H1 (cell line): ENCODE results near the gene RETSAT. TPM values are rescaled to one million over a fixed set of nuclear protein-coding genes. Genes with fewer than 3 reads are reported as not detected.

ENCODE experiments used
- CTCF ChIA-PET: fragments of 300-600 bp; sonication (Branson Sonifier 250); formaldehyde crosslinking; loops from one replicate; lab custom pipeline; 2021; ENCODE audit not compliant: partially characterized antibody; lab: Charles Lee
- POLR2A ChIA-PET: fragments of 300-600 bp; sonication (Branson Sonifier 250); formaldehyde crosslinking; loops from one replicate; lab custom pipeline; 2021; ENCODE audit warnings: inconsistent platforms; ENCODE audit not compliant: partially characterized antibody; lab: Charles Lee
- DNase-seq, 2 experiments: peaks; one replicate each; pipeline versions ENCODE4 v3.0.0 to v3.0.0-alpha.2; 2010 to 2022; ENCODE audit warnings: low spot score in 2 of 2, low read depth in 1 of 2, mixed read lengths in 1 of 2
- FAIRE-seq: peaks from 2 replicates; lab custom pipeline; 2011; peaks lifted over from hg19 to GRCh38; lab: Jason Lieb, UNC
- H2AFZ ChIP-seq: 2 replicates; pipeline ENCODE4 v1.8.1; 2012; ENCODE audit warnings: low read length, inconsistent platforms
- H2AK5ac ChIP-seq: 2 replicates; pipeline ENCODE4 v1.6.1; 2013; ENCODE audit warnings: low read depth, low read length
- H2BK120ac ChIP-seq: replicated peaks from 2 replicates; pipeline ENCODE3; 2013; ENCODE audit warnings: low read depth, low read length, inconsistent platforms
- H2BK12ac ChIP-seq: 2 replicates; pipeline ENCODE4 v1.6.1; 2013; ENCODE audit warnings: low read depth, low read length
- H2BK15ac ChIP-seq: 2 replicates; pipeline ENCODE4 v1.6.1; 2013; ENCODE audit warnings: low read length
- H2BK20ac ChIP-seq: 2 replicates; pipeline ENCODE4 v1.6.1; 2013; ENCODE audit warnings: low read length
- H2BK5ac ChIP-seq: 2 replicates; pipeline ENCODE4 v1.6.1; 2013; ENCODE audit warnings: low read depth, low read length
- H3K14ac ChIP-seq: 2 replicates; pipeline ENCODE4 v1.6.1; 2013; ENCODE audit warnings: inconsistent platforms; ENCODE audit not compliant: insufficient read length
- H3K18ac ChIP-seq: 2 replicates; pipeline ENCODE4 v1.6.1; 2013; ENCODE audit warnings: low read length; ENCODE audit errors: extremely low read depth
- H3K23ac ChIP-seq: 2 replicates; pipeline ENCODE4 v1.6.1; 2013; ENCODE audit warnings: inconsistent platforms; ENCODE audit not compliant: insufficient read length
- H3K23me2 ChIP-seq: 2 replicates; pipeline ENCODE4 v1.6.1; 2013; ENCODE audit warnings: low read depth, low read length
- H3K27ac ChIP-seq: 2 replicates; pipeline ENCODE4 v1.6.1; 2011; ENCODE audit warnings: low read depth, low read length, inconsistent platforms
- H3K27me3 ChIP-seq, 4 experiments: replicated peaks in 1 of 4; 1 replicate in 1 of 4; 2 replicates in 3 of 4; pipeline versions ENCODE4 v1.6.1 to v1.8.1; 2011 to 2013; ENCODE audit warnings: low read length in 3 of 4, mild to moderate bottlenecking in 3 of 4, inconsistent platforms in 2 of 4, mixed read lengths in 2 of 4, moderate library complexity in 1 of 4; ENCODE audit not compliant: control insufficient read depth in 3 of 4, insufficient read depth in 3 of 4; ENCODE audit errors: extremely low read depth in 1 of 4
- H3K36me3 ChIP-seq, 4 experiments: 2 replicates each; pipeline versions ENCODE4 v1.6.1 to v1.8.1; 2011 to 2013; ENCODE audit warnings: mild to moderate bottlenecking in 4 of 4, low read length in 3 of 4, moderate library complexity in 2 of 4, control low read depth in 1 of 4, inconsistent platforms in 1 of 4; ENCODE audit not compliant: insufficient read depth in 4 of 4, control insufficient read depth in 2 of 4
- H3K4ac ChIP-seq: replicated peaks from 2 replicates; pipeline ENCODE3; 2013; ENCODE audit warnings: low read length, low read depth, mixed read lengths, inconsistent platforms; ENCODE audit not compliant: insufficient read length
- H3K4me1 ChIP-seq, 4 experiments: replicated peaks in 1 of 4; 1 replicate in 1 of 4; 2 replicates in 3 of 4; pipeline versions ENCODE4 v1.6.1 to v1.8.1; 2011 to 2013; ENCODE audit warnings: low read length in 3 of 4, inconsistent platforms in 2 of 4, mixed read lengths in 1 of 4; ENCODE audit not compliant: insufficient read depth in 4 of 4, control insufficient read depth in 3 of 4
- H3K4me2 ChIP-seq, 2 experiments: 2 replicates each; pipeline versions ENCODE4 v1.6.1 to v1.8.1; 2011 to 2013; ENCODE audit warnings: low read depth in 2 of 2, low read length in 2 of 2, control low read depth in 1 of 2, inconsistent platforms in 1 of 2, mild to moderate bottlenecking in 1 of 2; ENCODE audit not compliant: insufficient read depth in 1 of 2
- H3K4me3 ChIP-seq, 4 experiments: fragments of 200-600, 300-600 bp in 1 of 4; sonication (generic), shearing (Covaris generic), sonication (Bioruptor Twin) in 1 of 4; 2 replicates each; pipeline versions ENCODE4 v1.5.1 to v1.8.1; 2011 to 2016; ENCODE audit warnings: low read length in 4 of 4, low read depth in 3 of 4, control low read depth in 2 of 4, inconsistent platforms in 2 of 4, mild to moderate bottlenecking in 2 of 4, mixed read lengths in 1 of 4, moderate library complexity in 1 of 4; ENCODE audit not compliant: insufficient read depth in 2 of 4; ENCODE audit errors: extremely low read depth in 1 of 4
- H3K56ac ChIP-seq: replicated peaks from 2 replicates; pipeline ENCODE3; 2013; ENCODE audit warnings: low read depth, mild to moderate bottlenecking, mixed read lengths, low read length, inconsistent platforms; ENCODE audit not compliant: insufficient read length
- H3K79me1 ChIP-seq: 2 replicates; pipeline ENCODE4 v1.6.1; 2013; ENCODE audit warnings: low read depth, low read length, control low read depth
- H3K79me2 ChIP-seq, 2 experiments: 2 replicates each; pipeline versions ENCODE4 v1.6.1 to v1.8.1; 2012 to 2013; ENCODE audit warnings: low read length in 2 of 2, mild to moderate bottlenecking in 2 of 2, inconsistent platforms in 1 of 2; ENCODE audit not compliant: insufficient read depth in 2 of 2, control insufficient read depth in 1 of 2
- H3K9ac ChIP-seq, 4 experiments: replicated peaks in 1 of 4; 1 replicate in 1 of 4; 2 replicates in 3 of 4; pipeline versions ENCODE4 v1.6.1 to v1.8.1; 2011 to 2013; ENCODE audit warnings: low read depth in 3 of 4, low read length in 3 of 4, control low read depth in 2 of 4, mild to moderate bottlenecking in 2 of 4, moderate library complexity in 2 of 4, inconsistent platforms in 1 of 4; ENCODE audit errors: extremely low read depth in 1 of 4
- H3K9me3 ChIP-seq, 2 experiments: 2 replicates each; pipeline versions ENCODE4 v1.6.1 to v1.8.1; 2012 to 2013; ENCODE audit warnings: mild to moderate bottlenecking in 2 of 2, moderate library complexity in 2 of 2, control low read depth in 1 of 2, inconsistent platforms in 1 of 2, low read depth in 1 of 2, low read length in 1 of 2, mixed read lengths in 1 of 2; ENCODE audit not compliant: insufficient read depth in 2 of 2
- H4K20me1 ChIP-seq, 2 experiments: replicated peaks in 1 of 2; 2 replicates each; pipeline versions ENCODE3 to v1.8.1; 2011 to 2013; ENCODE audit warnings: inconsistent platforms in 2 of 2, low read length in 2 of 2, mild to moderate bottlenecking in 1 of 2; ENCODE audit not compliant: insufficient read depth in 2 of 2, control insufficient read depth in 1 of 2
- H4K5ac ChIP-seq: 2 replicates; pipeline ENCODE4 v1.6.1; 2013; ENCODE audit warnings: low read length, low read depth, mixed read lengths, inconsistent platforms; ENCODE audit not compliant: insufficient read length
- H4K8ac ChIP-seq: 2 replicates; pipeline ENCODE4 v1.8.0; 2013; ENCODE audit warnings: mild to moderate bottlenecking, moderate library complexity, low read length, inconsistent platforms; ENCODE audit not compliant: insufficient read depth; ENCODE audit errors: extremely low read depth
- H4K91ac ChIP-seq: replicated peaks from 2 replicates; pipeline ENCODE3; 2013; ENCODE audit warnings: low read length, mixed read lengths, inconsistent platforms; ENCODE audit not compliant: insufficient read length
- CHD1 ChIP-seq: IDR thresholded peaks from 2 replicates; pipeline ENCODE4 v1.6.1; 2012; ENCODE audit warnings: low read depth, low read length, improper control_type of control experiment
- EGR1 ChIP-seq: IDR thresholded peaks from 2 replicates; pipeline ENCODE4 v1.6.1; 2011; ENCODE audit warnings: low read depth, low read length, borderline replicate concordance
- FOSL1 ChIP-seq: IDR thresholded peaks from 2 replicates; pipeline ENCODE4 v1.6.1; 2011; ENCODE audit warnings: mild to moderate bottlenecking, low read depth, low read length, moderate library complexity; ENCODE audit not compliant: insufficient read depth
- GTF2F1 ChIP-seq: IDR thresholded peaks from 2 replicates; pipeline ENCODE4 v1.6.1; 2012; ENCODE audit warnings: low read depth, low read length, improper control_type of control experiment, borderline replicate concordance
- JUN ChIP-seq: IDR thresholded peaks from 2 replicates; pipeline ENCODE4 v1.6.1; 2011; ENCODE audit warnings: low read depth, mild to moderate bottlenecking, improper control_type of control experiment, low read length
- MAFK ChIP-seq: IDR thresholded peaks from 2 replicates; pipeline ENCODE4 v1.6.1; 2012; ENCODE audit warnings: low read depth, mild to moderate bottlenecking, improper control_type of control experiment, low read length
- RFX5 ChIP-seq: IDR thresholded peaks from 2 replicates; pipeline ENCODE4 v1.6.1; 2011; ENCODE audit warnings: low read depth, low read length, improper control_type of control experiment, borderline replicate concordance
- SIRT6 ChIP-seq: IDR thresholded peaks from one replicate; pipeline ENCODE4 v1.7.1; 2012; ENCODE audit warnings: low read length, inconsistent platforms
- SP2 ChIP-seq: IDR thresholded peaks from 2 replicates; pipeline ENCODE4 v1.6.1; 2012; ENCODE audit warnings: mild to moderate bottlenecking, low read length, inconsistent platforms
- TEAD4 ChIP-seq: IDR thresholded peaks from 2 replicates; pipeline ENCODE4 v1.6.1; 2012; ENCODE audit warnings: low read depth, low read length, inconsistent platforms, mixed read lengths
- USF2 ChIP-seq: IDR thresholded peaks from 2 replicates; pipeline ENCODE4 v1.6.1; 2011; ENCODE audit warnings: low read length, improper control_type of control experiment
- WGBS, 2 experiments: shearing (Covaris generic) in 1 of 2; methylation state at CpG; one replicate each; pipeline versions ENCODE4 v1.1.6 to v1.1.7; 2013 to 2015; ENCODE audit warnings: low lambda C conversion rate in 2 of 2, mixed read lengths in 2 of 2, inconsistent platforms in 1 of 2, low coverage in 1 of 2, missing lambda C conversion rate in 1 of 2; ENCODE audit not compliant: insufficient replicate concordance in 2 of 2, insufficient coverage in 1 of 2, insufficient read length in 1 of 2; ENCODE audit errors: extremely low coverage in 1 of 2, missing lambda C conversion rate in 1 of 2; 5-methylcytosine and 5-hydroxymethylcytosine counted together
- polyA plus RNA-seq, 7 experiments: library from polyadenylated mRNA; depleted of rRNA in 3 of 7; stranded (reverse) in 5 of 7; unstranded in 2 of 7; fragments of >200 nt in 5 of 7; fragments of 200-250 nt in 2 of 7; gene quantifications; 1 replicate in 5 of 7; 2 replicates in 1 of 7; 4 replicates in 1 of 7; pipeline versions ENCODE4 v1.2.1 to v1.2.3, GENCODE V29; 2011 to 2013; ENCODE audit warnings: missing spikeins in 2 of 7, mixed read lengths in 2 of 7
- total RNA-seq: library from RNA; stranded (reverse); fragmentation: NEBNext Ultra II Directional; extraction: Animal tissue kit (Norgen Biotek cat#: 25700); gene quantifications from 2 replicates; pipeline ENCODE4 v1.2.1, GENCODE V29; 2021

Gene RETSAT
- total and polyA plus RNA-seq, 2 of the 8 experiments (the other 6 are each of a cell fraction or from before 2014, with no cell fraction given), result 15.8 to 16.7 TPM

GRCh38 chr2:85309699-85310321 is 44.5 kb downstream of the RETSAT start:
- H4K8ac ChIP-seq, result no peak overlapping the region
- H3K4me3 ChIP-seq, result no peak overlapping the region
- DNase-seq (no peak), FAIRE-seq (no peak)
- H4K5ac ChIP-seq, result no peak overlapping the region
- H3K79me1 ChIP-seq, result peaks cover 3% of the 10 kb centered on the region; the same call in 1 of the 2 replicates
- peaks cover 15 to 52% (median 34%) of the 10 kb centered on the region in 4 experiments for H3K36me3 ChIP-seq
- ChIA-PET CTCF (interaction anchor here (0.8 to 3.4 kb wide), 5 partner anchors 10 to 384 kb away, joined by 3 to 25 read pairs (median 3); no protein-coding TSS in a partner anchor), POLR2A (interaction anchor here (0.7 to 2.8 kb wide), 8 partner anchors 8 to 238 kb away, joined by 3 to 20 read pairs (median 6); partner anchors contain the start of genes MAT2A, TCF7L1 and TGOLN2)
- no peak overlapping the region for H3K14ac ChIP-seq
- no peak overlapping the region for H3K4ac ChIP-seq
- no peak overlapping the region for H2AFZ ChIP-seq
- H3K9me3 ChIP-seq, result no peaks in the 10 kb centered on the region
- no peak overlapping the region for H3K9ac ChIP-seq
- H2BK120ac ChIP-seq, result no peak overlapping the region
- H3K4me2 ChIP-seq, result no peak overlapping the region
- 85% methylated on average over 19 of the region's 19 CpGs; no CpG with 5 or more reads in 1 of the 2 experiments for WGBS, 2 experiments
- H4K91ac ChIP-seq, result no peak overlapping the region
- no peak overlapping the region for H3K56ac ChIP-seq
- H2BK12ac ChIP-seq, result no peak overlapping the region
- H2AK5ac ChIP-seq, result no peak overlapping the region
- TF ChIP-seq TEAD4, result no peak
- no peak for TF ChIP-seq RFX5
- no peak for TF ChIP-seq SP2
- TF ChIP-seq CHD1, result no peak
- no peak for TF ChIP-seq GTF2F1
- TF ChIP-seq MAFK, result no peak
- no peak for TF ChIP-seq FOSL1
- no peak for TF ChIP-seq USF2
- no peak for TF ChIP-seq JUN
- no peak for TF ChIP-seq EGR1
- TF ChIP-seq SIRT6, result no peak
- H2BK15ac ChIP-seq, result no peak overlapping the region
- H2BK5ac ChIP-seq, result no peak overlapping the region
- peaks cover 1 to 4% of the 10 kb centered on the region in 2 experiments for H4K20me1 ChIP-seq
- H3K4me1 ChIP-seq, result peaks cover 0 to 8% (median 2%) of the 10 kb centered on the region in 4 experiments; a peak in 5 of 7 replicates
- no peaks in the 10 kb centered on the region for H3K79me2 ChIP-seq
- no peak overlapping the region for H2BK20ac ChIP-seq
- H3K27me3 ChIP-seq, result no peaks in the 10 kb centered on the region
- no peaks in the 10 kb centered on the region for H3K23me2 ChIP-seq
- no peak overlapping the region for H3K27ac ChIP-seq
- H3K18ac ChIP-seq, result no peak overlapping the region
- H3K23ac ChIP-seq, result no peak overlapping the region
